Erythroblast (primary cell): Measurements from ENCODE around the gene EPN3.

Experiments used
- GATA1 ChIP-seq: IDR thresholded peaks from 2 replicates; pipeline ENCODE4 v1.6.1; 2011; ENCODE audit warnings: low read depth, mild to moderate bottlenecking, control low read depth, low read length, moderate library complexity
- POLR2A ChIP-seq: IDR thresholded peaks from 2 replicates; pipeline ENCODE4 v1.6.1; 2011; ENCODE audit warnings: mild to moderate bottlenecking, low read length

DNA sequence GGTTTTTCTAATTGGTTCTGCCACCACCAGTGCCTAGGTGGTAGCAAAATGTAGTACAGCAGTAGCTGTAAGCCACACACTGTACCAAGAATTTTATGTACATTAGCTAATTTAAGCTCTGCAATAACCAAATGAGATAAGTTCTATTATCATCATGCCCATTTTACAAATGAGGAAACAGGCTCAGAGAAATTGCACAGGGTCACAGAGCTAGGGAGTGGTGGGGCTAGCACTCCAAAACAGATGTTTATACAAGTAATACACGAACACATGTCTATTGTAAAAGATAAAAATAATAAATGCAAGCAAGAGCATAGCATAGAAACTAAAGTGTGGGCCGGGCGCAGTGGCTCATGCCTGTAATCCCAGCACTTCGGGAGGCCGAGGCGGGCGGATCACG lies 40.3 kb upstream of the EPN3 start:
- TF ChIP-seq POLR2A (no peak), GATA1 (no peak)
